ENCODE results near the gene BCL7B.
A peak's percentile ranks its signal among the peaks of the same experiment; 100 is the strongest.

Gene BCL7B

DNA sequence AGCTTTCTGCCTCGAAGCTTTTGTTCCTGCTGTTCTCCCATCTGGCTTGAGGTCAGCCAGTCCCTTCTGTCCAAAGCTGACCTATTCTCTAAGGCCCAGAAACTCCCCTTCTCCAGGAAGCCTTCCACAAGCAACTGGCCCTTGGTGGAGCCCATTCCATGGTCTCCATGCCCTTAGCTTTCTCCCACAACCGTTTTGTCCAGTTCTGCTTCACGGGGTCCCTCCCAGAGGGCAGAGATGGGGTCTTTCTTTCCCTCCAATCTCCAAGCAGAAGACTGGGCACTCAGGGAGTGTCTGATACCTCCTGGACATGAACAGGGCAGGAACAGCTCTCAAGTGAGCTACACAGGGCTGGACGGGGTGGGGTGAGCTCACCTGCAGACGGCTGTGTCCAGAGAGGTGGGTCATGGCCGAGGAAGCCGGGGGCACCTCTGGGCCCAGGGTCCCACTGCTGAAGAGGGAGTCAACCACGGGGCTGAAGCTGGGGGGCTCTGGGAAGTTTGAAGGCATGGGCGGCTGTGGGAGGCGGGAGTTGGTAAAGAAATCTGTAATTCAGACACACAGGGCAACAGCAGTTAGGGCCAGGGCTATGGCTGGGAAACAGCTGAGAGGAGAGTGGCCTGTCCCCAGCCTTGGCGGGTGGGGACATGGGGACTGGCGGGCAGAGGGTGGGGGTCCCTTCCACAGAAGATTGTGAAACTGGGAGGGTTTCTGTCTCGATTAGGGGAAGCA lies 41.8 kb upstream of the BCL7B start (continued):
- TF ChIP-seq ZBTB1 (tag by site-specific recombination; IDR thresholded peaks at IDR 0.05), result no peak

- no peaks in the 10 kb centered on the region for H3K4me1 ChIP-seq (ENCODE audit: control insufficient read depth, insufficient read depth, low read length)
- CTCF ChIA-PET, result interaction anchor here (0.7 kb wide), 1 partner anchor 40 kb away, joined by 3 read pairs; no protein-coding TSS in a partner anchor
- POLR2A ChIA-PET, result interaction anchor here (0.9 kb wide), 1 partner anchor 20 kb away, joined by 3 read pairs; the partner anchor contains the start of gene TBL2
Measured at GRCh38 chr7:73597978-73598782, 40.7 kb upstream of the BCL7B start.

GRCh38 chr7:73596191-73597065 lies 38.9 kb upstream of the BCL7B start:
- TF ChIP-seq AEBP2 (tag by site-specific recombination; IDR thresholded peaks at IDR 0.05; ENCODE audit: borderline replicate concordance) (no peak), WT1 (tag by site-specific recombination; IDR thresholded peaks at IDR 0.05) (no peak), ZNF18 (tag by site-specific recombination; IDR thresholded peaks at IDR 0.05) (no peak), ZNF624 (tag by site-specific recombination; IDR thresholded peaks at IDR 0.05) (no peak)
- TF ChIP-seq, protein P1, sequence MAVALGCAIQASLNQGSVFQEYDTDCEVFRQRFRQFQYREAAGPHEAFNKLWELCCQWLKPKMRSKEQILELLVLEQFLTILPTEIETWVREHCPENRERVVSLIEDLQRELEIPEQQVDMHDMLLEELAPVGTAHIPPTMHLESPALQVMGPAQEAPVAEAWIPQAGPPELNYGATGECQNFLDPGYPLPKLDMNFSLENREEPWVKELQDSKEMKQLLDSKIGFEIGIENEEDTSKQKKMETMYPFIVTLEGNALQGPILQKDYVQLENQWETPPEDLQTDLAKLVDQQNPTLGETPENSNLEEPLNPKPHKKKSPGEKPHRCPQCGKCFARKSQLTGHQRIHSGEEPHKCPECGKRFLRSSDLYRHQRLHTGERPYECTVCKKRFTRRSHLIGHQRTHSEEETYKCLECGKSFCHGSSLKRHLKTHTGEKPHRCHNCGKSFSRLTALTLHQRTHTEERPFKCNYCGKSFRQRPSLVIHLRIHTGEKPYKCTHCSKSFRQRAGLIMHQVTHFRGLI (tag by site-specific recombination; IDR thresholded peaks at IDR 0.05), result no peak
- Histone ChIP-seq H3K4me3 (ENCODE audit: low read depth, low read length) (no peak overlapping the region), H3K27ac (ENCODE audit: extremely low read depth, low read depth, low read length) (no peak overlapping the region), H3K9me3 (ENCODE audit: control insufficient read depth, insufficient read depth, low read depth, low read length) (no peaks in the 10 kb centered on the region), H3K4me1 (ENCODE audit: control insufficient read depth, insufficient read depth, low read length) (no peaks in the 10 kb centered on the region), H3K36me3 (ENCODE audit: control insufficient read depth in 2 of 2, insufficient read depth in 1 of 2, low read length in 2 of 2) (no peaks in the 10 kb centered on the region)
- ChIA-PET POLR2A (interaction anchor here (0.6 kb wide), 2 partner anchors 9 to 106 kb away, joined by 5 read pairs; no protein-coding TSS in a partner anchor), CTCF (interaction anchor here (1.0 kb wide), 1 partner anchor 12 kb away, joined by 4 read pairs; no protein-coding TSS in a partner anchor)

More at GRCh38 chr7:73597978-73598782, 40.7 kb upstream of the BCL7B start:
- H3K9me3 ChIP-seq (ENCODE audit: control insufficient read depth, insufficient read depth, low read depth, low read length), result no peaks in the 10 kb centered on the region
- TF ChIP-seq ZNF366 (tag by site-specific recombination; conservative IDR thresholded peaks at IDR 0.05) (peak; percentile 93), EGR2 (tag by site-specific recombination; IDR thresholded peaks at IDR 0.05; ENCODE audit: low read depth) (peak; percentile 68), ZFHX2 (tag by site-specific recombination; conservative IDR thresholded peaks at IDR 0.05) (peak; percentile 48), ZXDB (tag by site-specific recombination; IDR thresholded peaks at IDR 0.05) (no peak), ZBTB17 (tag by site-specific recombination; IDR thresholded peaks at IDR 0.05) (peak; percentile 86), BCL11B (tag by site-specific recombination; IDR thresholded peaks at IDR 0.05; ENCODE audit: low read depth) (no peak)
- no peak overlapping the region for H3K27ac ChIP-seq (ENCODE audit: extremely low read depth, low read depth, low read length)
- H3K4me3 ChIP-seq (ENCODE audit: low read depth, low read length), result no peak overlapping the region
- H3K36me3 ChIP-seq (ENCODE audit: control insufficient read depth in 2 of 2, insufficient read depth in 1 of 2, low read length in 2 of 2), result no peaks in the 10 kb centered on the region
